GM18870 (cell line): Measurements from ENCODE around the gene VSIG10L2.
A peak's percentile ranks its signal among the peaks of the same experiment; 100 is the strongest.
"Not testable (repeated sequence)": the region's sequence is repeated elsewhere in the genome, so short reads cannot be mapped to it uniquely, and the experiment has no call there.

ENCODE experiments used
- ATAC-seq: cut with Tn5 transposase; IDR thresholded peaks from one replicate; pipeline ENCODE4 v1.9.1; 2021; ENCODE audit warnings: moderate library complexity; ENCODE audit not compliant: unreplicated experiment

The VSIG10L2 gene

GRCh38 chr11:125945797-125946520, at the start of gene VSIG10L2:
Gene VSIG10L2, plus strand, starts transcription at chr11:125946044. Its CDS starts 12 bp downstream, at chr11:125946056.
- no peak for ATAC-seq

GRCh38 chr11:125901872-125902271, 44.0 kb upstream of the VSIG10L2 start:
- no peak for ATAC-seq

GRCh38 chr11:125902277-125902926, 43.4 kb upstream of the VSIG10L2 start:
- ATAC-seq, result no peak

- peak; percentile 95 for ATAC-seq
Observed at GRCh38 chr11:125902927-125903710, 42.7 kb upstream of the VSIG10L2 start, which contains the start of gene PUS3. Gene PUS3, minus strand, starts transcription at chr11:125903206. Its CDS starts 6,922 bp downstream, at chr11:125896284.

GRCh38 chr11:125903711-125904659, 41.9 kb upstream of the VSIG10L2 start, which contains the start of gene DDX25:
Gene DDX25, plus strand, starts transcription at chr11:125904508. Its CDS starts 10 bp downstream, at chr11:125904518.
- ATAC-seq, result no peak

- no peak for ATAC-seq
Observed at GRCh38 chr11:125904678-125905077, 41.2 kb upstream of the VSIG10L2 start.

GRCh38 chr11:125910226-125910849, 35.5 kb upstream of the VSIG10L2 start:
- ATAC-seq, result no peak

GRCh38 chr11:125914601-125915000, 31.2 kb upstream of the VSIG10L2 start:
- ATAC-seq, result not testable (repeated sequence)

GRCh38 chr11:125916683-125917347, 29.0 kb upstream of the VSIG10L2 start:
- ATAC-seq, result no peak

GRCh38 chr11:125918140-125918840, 27.6 kb upstream of the VSIG10L2 start:
- no peak for ATAC-seq

- no peak for ATAC-seq
Observed at GRCh38 chr11:125921042-125921441, 24.8 kb upstream of the VSIG10L2 start.

GRCh38 chr11:125922156-125922555, 23.7 kb upstream of the VSIG10L2 start:
- no peak for ATAC-seq

GRCh38 chr11:125923012-125923579, 22.7 kb upstream of the VSIG10L2 start:
- no peak for ATAC-seq

GRCh38 chr11:125923633-125924032, 22.2 kb upstream of the VSIG10L2 start:
- ATAC-seq, result no peak

GRCh38 chr11:125924384-125925007, 21.3 kb upstream of the VSIG10L2 start:
- no peak for ATAC-seq

- no peak for ATAC-seq
Observed at GRCh38 chr11:125925247-125925740, 20.6 kb upstream of the VSIG10L2 start.

GRCh38 chr11:125925804-125926203, 20.0 kb upstream of the VSIG10L2 start:
- ATAC-seq, result no peak

GRCh38 chr11:125926682-125927081, 19.2 kb upstream of the VSIG10L2 start:
- ATAC-seq, result no peak
